Measurements from ENCODE around the gene NEUROG3.

DNA sequence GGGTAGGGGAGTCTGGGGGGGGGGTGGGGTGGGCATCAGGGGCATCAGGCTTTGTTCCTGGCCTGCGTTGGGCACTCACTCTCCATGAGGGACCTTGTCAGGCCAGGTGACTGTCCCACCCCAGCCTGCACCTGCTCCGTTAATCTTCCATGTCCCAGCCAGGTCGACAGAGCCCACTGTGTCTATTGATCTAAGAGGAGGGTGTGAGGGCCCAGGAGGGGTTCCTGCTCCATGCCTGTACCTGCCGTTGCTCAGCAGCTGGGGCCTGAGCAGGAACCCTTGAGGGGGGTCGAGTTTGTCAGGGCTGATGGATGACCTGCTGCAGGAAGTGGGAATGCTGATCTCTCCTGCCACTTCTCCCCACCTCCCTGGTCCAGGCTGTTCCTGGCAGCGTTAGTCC lies 18.6 kb downstream of the NEUROG3 start:
- TF ChIP-seq, protein P1, sequence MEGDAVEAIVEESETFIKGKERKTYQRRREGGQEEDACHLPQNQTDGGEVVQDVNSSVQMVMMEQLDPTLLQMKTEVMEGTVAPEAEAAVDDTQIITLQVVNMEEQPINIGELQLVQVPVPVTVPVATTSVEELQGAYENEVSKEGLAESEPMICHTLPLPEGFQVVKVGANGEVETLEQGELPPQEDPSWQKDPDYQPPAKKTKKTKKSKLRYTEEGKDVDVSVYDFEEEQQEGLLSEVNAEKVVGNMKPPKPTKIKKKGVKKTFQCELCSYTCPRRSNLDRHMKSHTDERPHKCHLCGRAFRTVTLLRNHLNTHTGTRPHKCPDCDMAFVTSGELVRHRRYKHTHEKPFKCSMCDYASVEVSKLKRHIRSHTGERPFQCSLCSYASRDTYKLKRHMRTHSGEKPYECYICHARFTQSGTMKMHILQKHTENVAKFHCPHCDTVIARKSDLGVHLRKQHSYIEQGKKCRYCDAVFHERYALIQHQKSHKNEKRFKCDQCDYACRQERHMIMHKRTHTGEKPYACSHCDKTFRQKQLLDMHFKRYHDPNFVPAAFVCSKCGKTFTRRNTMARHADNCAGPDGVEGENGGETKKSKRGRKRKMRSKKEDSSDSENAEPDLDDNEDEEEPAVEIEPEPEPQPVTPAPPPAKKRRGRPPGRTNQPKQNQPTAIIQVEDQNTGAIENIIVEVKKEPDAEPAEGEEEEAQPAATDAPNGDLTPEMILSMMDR (IDR thresholded peaks at IDR 0.05): no peak
- no peak for TF ChIP-seq POLR2A (IDR thresholded peaks at IDR 0.05)
